Glutamatergic neuron (in vitro differentiated cells): Measurements from ENCODE around the gene SLIT3. TPM values are rescaled to one million over a fixed set of nuclear protein-coding genes. Genes with fewer than 3 reads are reported as not detected.

ENCODE experiments used
- DNase-seq: peaks from one replicate; pipeline ENCODE4 v3.0.0; 2022
- H3K27ac Mint-ChIP-seq: one replicate; pipeline ENCODE4 v1.8.0; 2020; ENCODE audit warnings: mild to moderate bottlenecking, mixed read lengths, inconsistent platforms; ENCODE audit not compliant: unreplicated experiment
- H3K27me3 Mint-ChIP-seq: one replicate; pipeline ENCODE4 v1.8.0; 2020; ENCODE audit warnings: mild to moderate bottlenecking, moderate library complexity, mixed read lengths, inconsistent platforms; ENCODE audit not compliant: unreplicated experiment
- H3K36me3 Mint-ChIP-seq: one replicate; pipeline ENCODE4 v1.8.0; 2020; ENCODE audit warnings: mild to moderate bottlenecking, mixed read lengths, inconsistent platforms; ENCODE audit not compliant: unreplicated experiment
- H3K4me1 Mint-ChIP-seq: one replicate; pipeline ENCODE4 v1.8.0; 2020; ENCODE audit warnings: mild to moderate bottlenecking, low read depth, mixed read lengths, inconsistent platforms; ENCODE audit not compliant: unreplicated experiment
- H3K4me3 Mint-ChIP-seq: one replicate; pipeline ENCODE4 v1.8.0; 2020; ENCODE audit warnings: mild to moderate bottlenecking, mixed read lengths, inconsistent platforms; ENCODE audit not compliant: unreplicated experiment
- H3K9me3 Mint-ChIP-seq: one replicate; pipeline ENCODE4 v1.8.0; 2020; ENCODE audit warnings: mild to moderate bottlenecking, moderate library complexity, mixed read lengths, inconsistent platforms; ENCODE audit not compliant: unreplicated experiment
- CTCF ChIP-seq: fragments of 200-600 bp; sonication (generic); IDR thresholded peaks from one replicate; pipeline ENCODE4 v1.5.0; 2021; ENCODE audit not compliant: partially characterized antibody, unreplicated experiment
- total RNA-seq: library from RNA; stranded (reverse); fragmentation: NEBNext Ultra II Directional; extraction: Animal tissue kit (Norgen Biotek cat#: 25700); gene quantifications from one replicate; pipeline ENCODE4 v1.2.1, GENCODE V29; 2021; ENCODE audit not compliant: unreplicated experiment

The SLIT3 gene
- total RNA-seq, 1 donor from 2014 or later = 11.5 TPM

- H3K27ac Mint-ChIP-seq = no peak overlapping the region
- no peaks in the 10 kb centered on the region for H3K27me3 Mint-ChIP-seq
- H3K4me1 Mint-ChIP-seq = peaks cover 2% of the 10 kb centered on the region
- H3K9me3 Mint-ChIP-seq = no peaks in the 10 kb centered on the region
- no peak for TF ChIP-seq CTCF
- no peak overlapping the region for H3K4me3 Mint-ChIP-seq
- DNase-seq = no peak
- no peaks in the 10 kb centered on the region for H3K36me3 Mint-ChIP-seq
Observed at GRCh38 chr5:169081000-169081724, 219.8 kb downstream of the SLIT3 start.

- no peak for DNase-seq
- TF ChIP-seq CTCF = no peak
- no peak overlapping the region for H3K27ac Mint-ChIP-seq
- no peaks in the 10 kb centered on the region for H3K36me3 Mint-ChIP-seq
- H3K9me3 Mint-ChIP-seq = no peaks in the 10 kb centered on the region
- H3K4me3 Mint-ChIP-seq = no peak overlapping the region
- peaks cover 2% of the 10 kb centered on the region for H3K4me1 Mint-ChIP-seq
- no peaks in the 10 kb centered on the region for H3K27me3 Mint-ChIP-seq
Observed at GRCh38 chr5:169080448-169080911, 220.5 kb downstream of the SLIT3 start.

- Mint-ChIP-seq H3K27ac (no peak overlapping the region), H3K9me3 (no peaks in the 10 kb centered on the region), H3K4me3 (no peak overlapping the region), H3K4me1 (peaks cover 2% of the 10 kb centered on the region), H3K36me3 (no peaks in the 10 kb centered on the region), H3K27me3 (no peaks in the 10 kb centered on the region)
- no peak for DNase-seq
- TF ChIP-seq CTCF = no peak
Observed at GRCh38 chr5:169079697-169080096, 221.2 kb downstream of the SLIT3 start.

GRCh38 chr5:169074839-169075238 is 226.1 kb downstream of the SLIT3 start:
- Mint-ChIP-seq H3K36me3 (no peaks in the 10 kb centered on the region), H3K27me3 (no peaks in the 10 kb centered on the region), H3K27ac (no peak overlapping the region), H3K4me1 (no peaks in the 10 kb centered on the region), H3K9me3 (no peaks in the 10 kb centered on the region), H3K4me3 (no peak overlapping the region)
- TF ChIP-seq CTCF = no peak
- no peak for DNase-seq

GRCh38 chr5:169072233-169072632 is 228.7 kb downstream of the SLIT3 start:
- Mint-ChIP-seq H3K36me3 (no peaks in the 10 kb centered on the region), H3K9me3 (no peaks in the 10 kb centered on the region), H3K27ac (no peak overlapping the region), H3K27me3 (no peaks in the 10 kb centered on the region), H3K4me1 (peaks cover 6% of the 10 kb centered on the region), H3K4me3 (no peak overlapping the region)
- no peak for DNase-seq
- no peak for TF ChIP-seq CTCF
